MCF 10A (cell line): ENCODE data around the gene PITHD1. TPM values are rescaled to one million over a fixed set of nuclear protein-coding genes. Genes with fewer than 3 reads are reported as not detected.
"Not testable (repeated sequence)": the region's sequence is repeated elsewhere in the genome, so short reads cannot be mapped to it uniquely, and the experiment has no call there.

ENCODE experiments used
- BruUV-seq: library from RNA; stranded (reverse); fragments of 400-500 nt; replicated peaks from 2 replicates; lab custom pipeline; 2021; lab: Mats Ljungman, UMichigan
- CTCF ChIA-PET: fragments of 300-600 bp; sonication (Branson Sonifier 250); formaldehyde crosslinking; extraction: SDS; loops from one replicate; lab custom pipeline; 2021; ENCODE audit warnings: antibody characterized with exemption, inconsistent platforms; lab: Yijun Ruan, JAX
- POLR2A ChIA-PET: fragments of 300-600, 350-650 bp; sonication (Branson Sonifier 250); formaldehyde crosslinking; extraction: SDS; loops from one replicate; lab custom pipeline; 2020; ENCODE audit warnings: antibody characterized with exemption, inconsistent platforms; lab: Yijun Ruan, JAX
- DNase-seq: peaks from one replicate; pipeline ENCODE4 v3.0.0-alpha.2; 2018; ENCODE audit not compliant: unreplicated experiment
- H3K27ac Mint-ChIP-seq: one replicate; pipeline ENCODE4 v1.8.0; 2022; ENCODE audit warnings: mild to moderate bottlenecking, low read depth, mixed read lengths; ENCODE audit not compliant: unreplicated experiment
- H3K27me3 Mint-ChIP-seq: one replicate; pipeline ENCODE4 v1.8.0; 2022; ENCODE audit warnings: mixed read lengths; ENCODE audit not compliant: insufficient read depth, unreplicated experiment
- H3K36me3 Mint-ChIP-seq: one replicate; pipeline ENCODE4 v1.8.0; 2022; ENCODE audit warnings: mild to moderate bottlenecking, moderate library complexity, mixed read lengths; ENCODE audit not compliant: insufficient read depth, unreplicated experiment
- H3K4me1 Mint-ChIP-seq: one replicate; pipeline ENCODE4 v1.8.0; 2022; ENCODE audit warnings: mixed read lengths; ENCODE audit not compliant: insufficient read depth, unreplicated experiment
- H3K4me3 Mint-ChIP-seq: one replicate; pipeline ENCODE4 v1.8.0; 2022; ENCODE audit warnings: mild to moderate bottlenecking, moderate library complexity, mixed read lengths; ENCODE audit not compliant: unreplicated experiment
- H3K9me3 Mint-ChIP-seq: one replicate; pipeline ENCODE4 v1.8.0; 2022; ENCODE audit warnings: mixed read lengths; ENCODE audit not compliant: unreplicated experiment
- CTCF ChIP-seq: fragments of 200-600 bp; IDR thresholded peaks from one replicate; pipeline ENCODE4 v1.8.0; 2022; ENCODE audit warnings: antibody characterized with exemption, mild to moderate bottlenecking; ENCODE audit not compliant: unreplicated experiment
- intact Hi-C: fragments of 100-400 bp; cut with micrococcal nuclease; formaldehyde crosslinking; loops from 2 replicates; pipeline ENCODE4 v1.14.1; 2022
- total RNA-seq: library from RNA; stranded (reverse); gene quantifications from 2 replicates; pipeline ENCODE4 v1.2.3, GENCODE V29; 2022

The PITHD1 gene
- total RNA-seq, 1 experiment from 2014 or later = 37.8 TPM

GRCh38 chr1:23776217-23776616 is 2.0 kb upstream of the PITHD1 start:
- CTCF ChIA-PET = interaction anchor here (0.5 to 4.1 kb wide), 2 partner anchors 82 to 141 kb away, joined by 3 to 32 read pairs; no protein-coding TSS in a partner anchor
- H3K27me3 Mint-ChIP-seq = no peaks in the 10 kb centered on the region
- BruUV-seq = no TSS peak
- H3K4me1 Mint-ChIP-seq = peaks cover 12% of the 10 kb centered on the region
- no peak for DNase-seq
- POLR2A ChIA-PET = interaction anchor here (0.6 to 11.5 kb wide), 5 partner anchors 15 to 122 kb away, joined by 3 to 395 read pairs (median 4); partner anchors contain the start of genes GALE, LYPLA2 and RPL11
- no peak for TF ChIP-seq CTCF
- no peak overlapping the region for H3K27ac Mint-ChIP-seq
- intact Hi-C loops = no loop called here
- H3K9me3 Mint-ChIP-seq = no peaks in the 10 kb centered on the region
- no peak overlapping the region for H3K4me3 Mint-ChIP-seq
- peaks cover 17% of the 10 kb centered on the region for H3K36me3 Mint-ChIP-seq

GRCh38 chr1:23779826-23780371 is 1.7 kb downstream of the PITHD1 start:
- no peak for TF ChIP-seq CTCF
- peak; percentile 62 for DNase-seq
- no peaks in the 10 kb centered on the region for H3K27me3 Mint-ChIP-seq
- H3K9me3 Mint-ChIP-seq = no peaks in the 10 kb centered on the region
- no peak overlapping the region for H3K27ac Mint-ChIP-seq
- peaks cover 12% of the 10 kb centered on the region for H3K4me1 Mint-ChIP-seq
- H3K4me3 Mint-ChIP-seq = peak overlapping the region; percentile 88
- ChIA-PET POLR2A (interaction anchor here (0.5 to 11.5 kb wide), 19 partner anchors 14 to 904 kb away, joined by 3 to 395 read pairs (median 4); partner anchors contain the start of genes ELOA, GALE, HMGCL and LYPLA2), CTCF (interaction anchor here (0.9 to 2.2 kb wide), 5 partner anchors 8 to 137 kb away, joined by 3 to 10 read pairs (median 8); no protein-coding TSS in a partner anchor)
- no TSS peak for BruUV-seq
- peaks cover 49% of the 10 kb centered on the region for H3K36me3 Mint-ChIP-seq
- intact Hi-C loops = no loop called here

GRCh38 chr1:23783141-23783540 is 4.9 kb downstream of the PITHD1 start:
- ChIA-PET CTCF (interaction anchor here (0.6 to 2.5 kb wide), 2 partner anchors 11 to 323 kb away, joined by 3 to 6 read pairs; no protein-coding TSS in a partner anchor), POLR2A (interaction anchor here (11.5 kb wide), 1 partner anchor 12 kb away, joined by 395 read pairs; the partner anchor contains the start of genes GALE and LYPLA2)

GRCh38 chr1:23784846-23785245 is 6.6 kb downstream of the PITHD1 start:
- no peak for DNase-seq
- Mint-ChIP-seq H3K36me3 (peaks cover 89% of the 10 kb centered on the region), H3K4me1 (peaks cover 14% of the 10 kb centered on the region), H3K4me3 (no peak overlapping the region), H3K27ac (no peak overlapping the region), H3K9me3 (no peaks in the 10 kb centered on the region), H3K27me3 (no peaks in the 10 kb centered on the region)
- no peak for TF ChIP-seq CTCF
- no TSS peak for BruUV-seq
- ChIA-PET CTCF (no interaction called here), POLR2A (interaction anchor here (7.7 kb wide), 1 partner anchor 15 kb away, joined by 102 read pairs; the partner anchor contains the start of gene GALE)
- intact Hi-C loops = no loop called here

More at GRCh38 chr1:23783141-23783540, 4.9 kb downstream of the PITHD1 start:
- DNase-seq, H3K4me3 Mint-ChIP-seq, H3K9me3 Mint-ChIP-seq, BruUV-seq, H3K27me3 Mint-ChIP-seq, intact Hi-C loops, H3K27ac Mint-ChIP-seq: not testable (repeated sequence)
- Mint-ChIP-seq H3K36me3 (peaks cover 81% of the 10 kb centered on the region), H3K4me1 (peaks cover 12% of the 10 kb centered on the region)
